Activated CD8-positive, alpha-beta T cell treated with anti-CD3 and anti-CD28 coated beads, Interleukin-2, amount 10 ng/mL, durations not matched to agents 7 days and 5 days (primary cell): ENCODE results near the gene MLST8. TPM values are rescaled to one million over a fixed set of nuclear protein-coding genes. Genes with fewer than 3 reads are reported as not detected.

Experiments used
- ATAC-seq: fragments of 150-1000 bp; cut with Tn5 transposase; one replicate; pipeline ENCODE4 v1.10.0; 2021; ENCODE audit warnings: moderate library complexity
- CTCF ChIA-PET: fragments of 350-600 bp; sonication (Branson Sonifier 250); formaldehyde crosslinking; loops from one replicate; lab custom pipeline; 2021; ENCODE audit warnings: antibody characterized with exemption; lab: Charles Lee
- POLR2A ChIA-PET: fragments of 350-600 bp; sonication (Branson Sonifier 250); formaldehyde crosslinking; loops from one replicate; lab custom pipeline; 2021; ENCODE audit warnings: antibody characterized with exemption; lab: Charles Lee
- DNase-seq: peaks from one replicate; pipeline ENCODE4 v3.0.0-alpha.2; 2020
- H3K27ac Mint-ChIP-seq: one replicate; pipeline ENCODE4 v1.8.0; 2021; ENCODE audit warnings: mild to moderate bottlenecking, mixed read lengths
- H3K27me3 Mint-ChIP-seq: one replicate; pipeline ENCODE4 v1.8.0; 2021; ENCODE audit warnings: low read depth, mixed read lengths
- H3K36me3 Mint-ChIP-seq: one replicate; pipeline ENCODE4 v1.8.0; 2021; ENCODE audit warnings: low read depth, mixed read lengths
- H3K4me1 Mint-ChIP-seq: one replicate; pipeline ENCODE4 v1.8.0; 2021; ENCODE audit warnings: low read depth, mixed read lengths
- H3K4me3 Mint-ChIP-seq: one replicate; pipeline ENCODE4 v1.8.0; 2021; ENCODE audit warnings: mild to moderate bottlenecking, mixed read lengths
- H3K9me3 Mint-ChIP-seq: one replicate; pipeline ENCODE4 v1.8.0; 2022; ENCODE audit warnings: mixed read lengths; ENCODE audit not compliant: insufficient read depth
- total RNA-seq, 2 experiments: library from RNA; stranded (reverse); gene quantifications; one replicate each; pipeline ENCODE4 v1.2.3, GENCODE V29; 2021

The MLST8 gene
- total RNA-seq: 10 to 100 TPM; 34.5 to 37.8 TPM

GRCh38 chr16:2205104-2205966 lies at the start of gene MLST8:
Gene MLST8 (plus strand): TSS chr16:2205454. CDS start chr16:2206086, 632 bp downstream.
- ChIA-PET CTCF (interaction anchor here (1.1 to 2.1 kb wide), 3 partner anchors 9 to 50 kb away, joined by 3 to 6 read pairs (median 5); partner anchors contain the start of genes ECI1, PGP and TRAF7), POLR2A (interaction anchor here (0.7 to 2.0 kb wide), 5 partner anchors 9 to 240 kb away, joined by 3 to 9 read pairs (median 4); partner anchors contain the start of genes ECI1, PGP, RPS2 and TRAF7)
- Mint-ChIP-seq H3K36me3 (peaks cover 17% of the 10 kb centered on the region), H3K27ac (peak within 1 kb of the TSS; percentile 85), H3K9me3 (no peaks in the 10 kb centered on the region), H3K27me3 (peaks cover 9% of the 10 kb centered on the region), H3K4me3 (peak within 1 kb of the TSS; percentile 86), H3K4me1 (peaks cover 24% of the 10 kb centered on the region)
- peak; percentile 90 for DNase-seq
- peak; percentile 79 for ATAC-seq

GRCh38 chr16:2155977-2156848 lies 49.0 kb upstream of the MLST8 start:
- peaks cover 42% of the 10 kb centered on the region for H3K4me1 Mint-ChIP-seq
- peak overlapping the region; percentile 93 for H3K27ac Mint-ChIP-seq

GRCh38 chr16:2156849-2157224 lies 48.4 kb upstream of the MLST8 start:
- Mint-ChIP-seq H3K4me3 (peak overlapping the region; percentile 97), H3K9me3 (no peaks in the 10 kb centered on the region), H3K4me1 (peaks cover 36% of the 10 kb centered on the region), H3K36me3 (peaks cover 28% of the 10 kb centered on the region), H3K27ac (peak overlapping the region; percentile 93), H3K27me3 (no peaks in the 10 kb centered on the region)
- no peak for ATAC-seq
- ChIA-PET CTCF (interaction anchor here (2.4 to 2.8 kb wide), 2 partner anchors 38 to 95 kb away, joined by 10 to 11 read pairs; partner anchors contain the start of gene ECI1), POLR2A (no interaction called here)
- no peak for DNase-seq

More at GRCh38 chr16:2155977-2156848, 49.0 kb upstream of the MLST8 start:
- peaks cover 34% of the 10 kb centered on the region for H3K36me3 Mint-ChIP-seq
- ATAC-seq (no peak), DNase-seq (no peak)
- H3K4me3 Mint-ChIP-seq: peak overlapping the region; percentile 97
- ChIA-PET CTCF (interaction anchor here (0.8 to 2.8 kb wide), 15 partner anchors 10 to 384 kb away, joined by 3 to 18 read pairs (median 4); partner anchors contain the start of genes ECI1, EME2, MRPS34 and NPW), POLR2A (interaction anchor here (0.6 to 2.6 kb wide), 27 partner anchors 10 to 1271 kb away, joined by 3 to 39 read pairs (median 5); partner anchors contain the start of genes ECI1, GFER, MLST8 and MSRB1)
- no peaks in the 10 kb centered on the region for H3K9me3 Mint-ChIP-seq
- H3K27me3 Mint-ChIP-seq: no peaks in the 10 kb centered on the region

- no peaks in the 10 kb centered on the region for H3K9me3 Mint-ChIP-seq
- H3K27me3 Mint-ChIP-seq: no peaks in the 10 kb centered on the region
- DNase-seq (no peak), ATAC-seq (no peak)
- H3K36me3 Mint-ChIP-seq: peaks cover 23% of the 10 kb centered on the region
- ChIA-PET CTCF (no interaction called here), POLR2A (no interaction called here)
- H3K4me1 Mint-ChIP-seq: peaks cover 33% of the 10 kb centered on the region
- H3K27ac Mint-ChIP-seq: no peak overlapping the region
- H3K4me3 Mint-ChIP-seq: peak overlapping the region; percentile 97
These were observed 47.6 kb upstream of the MLST8 start for GRCh38 chr16:2157480-2158261.

- ATAC-seq: no peak
- H3K9me3 Mint-ChIP-seq: no peaks in the 10 kb centered on the region
- CTCF ChIA-PET: no interaction called here
- no peaks in the 10 kb centered on the region for H3K27me3 Mint-ChIP-seq
- H3K36me3 Mint-ChIP-seq: peaks cover 21% of the 10 kb centered on the region
- POLR2A ChIA-PET: no interaction called here
- peaks cover 28% of the 10 kb centered on the region for H3K4me1 Mint-ChIP-seq
- no peak for DNase-seq
- no peak overlapping the region for H3K4me3 Mint-ChIP-seq
- no peak overlapping the region for H3K27ac Mint-ChIP-seq
These were observed 47.0 kb upstream of the MLST8 start for GRCh38 chr16:2158262-2158638.

- H3K4me3 Mint-ChIP-seq: no peak overlapping the region
- peaks cover 22% of the 10 kb centered on the region for H3K4me1 Mint-ChIP-seq
- no peaks in the 10 kb centered on the region for H3K9me3 Mint-ChIP-seq
- H3K27me3 Mint-ChIP-seq: no peaks in the 10 kb centered on the region
- ATAC-seq: no peak
- no peak for DNase-seq
- peaks cover 13% of the 10 kb centered on the region for H3K36me3 Mint-ChIP-seq
- CTCF ChIA-PET: no interaction called here
- POLR2A ChIA-PET: interaction anchor here (1.0 kb wide), 1 partner anchor 361 kb away, joined by 3 read pairs; no protein-coding TSS in a partner anchor
- H3K27ac Mint-ChIP-seq: peak overlapping the region; percentile 34
These were observed 45.9 kb upstream of the MLST8 start for GRCh38 chr16:2159175-2159838.

- DNase-seq (no peak), ATAC-seq (no peak)
- Mint-ChIP-seq H3K27ac (no peak overlapping the region), H3K9me3 (no peaks in the 10 kb centered on the region), H3K4me3 (no peak overlapping the region), H3K4me1 (peaks cover 22% of the 10 kb centered on the region), H3K27me3 (no peaks in the 10 kb centered on the region), H3K36me3 (peaks cover 9% of the 10 kb centered on the region)
- ChIA-PET POLR2A (no interaction called here), CTCF (no interaction called here)
These were observed 44.2 kb upstream of the MLST8 start for GRCh38 chr16:2160915-2161551.

- Mint-ChIP-seq H3K4me3 (no peak overlapping the region), H3K36me3 (peaks cover 12% of the 10 kb centered on the region), H3K27ac (no peak overlapping the region), H3K4me1 (peaks cover 14% of the 10 kb centered on the region), H3K9me3 (no peaks in the 10 kb centered on the region), H3K27me3 (no peaks in the 10 kb centered on the region)
- DNase-seq (no peak), ATAC-seq (no peak)
- POLR2A ChIA-PET: no interaction called here
- CTCF ChIA-PET: interaction anchor here (1.2 kb wide), 1 partner anchor 158 kb away, joined by 3 read pairs; no protein-coding TSS in a partner anchor
These were observed 43.3 kb upstream of the MLST8 start for GRCh38 chr16:2161911-2162310.

- H3K9me3 Mint-ChIP-seq: no peaks in the 10 kb centered on the region
- ChIA-PET POLR2A (no interaction called here), CTCF (interaction anchor here (1.2 kb wide), 1 partner anchor 159 kb away, joined by 3 read pairs; no protein-coding TSS in a partner anchor)
These were observed 42.6 kb upstream of the MLST8 start for GRCh38 chr16:2162676-2163118.

GRCh38 chr16:2163211-2163881 lies 41.9 kb upstream of the MLST8 start:
- ATAC-seq: no peak
- Mint-ChIP-seq H3K27me3 (no peaks in the 10 kb centered on the region), H3K4me3 (no peak overlapping the region), H3K9me3 (no peaks in the 10 kb centered on the region), H3K27ac (peak overlapping the region; percentile 32), H3K36me3 (peaks cover 13% of the 10 kb centered on the region), H3K4me1 (peaks cover 2% of the 10 kb centered on the region)
- DNase-seq: no peak
- CTCF ChIA-PET: no interaction called here
- POLR2A ChIA-PET: no interaction called here

More at GRCh38 chr16:2162676-2163118, 42.6 kb upstream of the MLST8 start:
- ATAC-seq (no peak), DNase-seq (no peak)
- Mint-ChIP-seq H3K27ac (no peak overlapping the region), H3K36me3 (peaks cover 13% of the 10 kb centered on the region), H3K27me3 (no peaks in the 10 kb centered on the region), H3K4me1 (peaks cover 6% of the 10 kb centered on the region), H3K4me3 (no peak overlapping the region)
